Small intestine (tissue), 7 donors: Measurements from ENCODE around the gene SORL1. TPM values are rescaled to one million over a fixed set of nuclear protein-coding genes. Genes with fewer than 3 reads are reported as not detected.
A peak's percentile ranks its signal among the peaks of the same experiment; 100 is the strongest.

Experiments
- DNase-seq, 2 donors: peaks; one replicate each; pipeline versions ENCODE4 v3.0.0 to v3.0.0-alpha.2; 2013
- FAIRE-seq: peaks from 2 replicates; lab custom pipeline; 2012; peaks lifted over from hg19 to GRCh38; lab: Jason Lieb, UNC
- H3K27ac ChIP-seq, 3 donors: one replicate each; pipeline ENCODE4 v1.5.1; 2013; ENCODE audit warnings: low read length in 2 of 3, mild to moderate bottlenecking in 2 of 3, control low read depth in 1 of 3, inconsistent platforms in 1 of 3, low read depth in 1 of 3, moderate library complexity in 1 of 3
- H3K27me3 ChIP-seq, 3 donors: one replicate each; pipeline ENCODE4 v1.6.1; 2013; ENCODE audit warnings: low read length in 3 of 3, inconsistent platforms in 1 of 3; ENCODE audit not compliant: control insufficient read depth in 3 of 3, insufficient read depth in 3 of 3
- H3K36me3 ChIP-seq, 3 donors: one replicate each; pipeline ENCODE4 v1.6.1; 2013; ENCODE audit warnings: low read length in 3 of 3, inconsistent platforms in 1 of 3, low read depth in 1 of 3, mild to moderate bottlenecking in 1 of 3, moderate library complexity in 1 of 3; ENCODE audit not compliant: control insufficient read depth in 3 of 3, insufficient read depth in 2 of 3
- H3K4me1 ChIP-seq, 3 donors: one replicate each; pipeline ENCODE4 v1.6.1; 2013; ENCODE audit warnings: low read length in 2 of 3, inconsistent platforms in 1 of 3, low read depth in 1 of 3, mild to moderate bottlenecking in 1 of 3, moderate library complexity in 1 of 3; ENCODE audit not compliant: control insufficient read depth in 3 of 3, insufficient read depth in 2 of 3
- H3K4me3 ChIP-seq, 3 donors: one replicate each; pipeline ENCODE4 v1.5.1; 2013; ENCODE audit warnings: low read length in 3 of 3, control low read depth in 1 of 3, inconsistent platforms in 1 of 3, low read depth in 1 of 3, mild to moderate bottlenecking in 1 of 3, moderate library complexity in 1 of 3
- H3K9me3 ChIP-seq, 2 donors: one replicate each; pipeline ENCODE4 v1.6.1; 2013; ENCODE audit warnings: low read depth in 1 of 2, low read length in 1 of 2; ENCODE audit not compliant: control insufficient read depth in 2 of 2, insufficient read depth in 1 of 2
- WGBS, 3 donors: extraction: QIAGEN DNeasy Blood & Tissue Kit; methylation state at CpG; one replicate each; pipeline ENCODE4 v1.1.7; 2013; 5-methylcytosine and 5-hydroxymethylcytosine counted together
- polyA plus RNA-seq, 4 donors: library from polyadenylated mRNA; stranded (reverse) in 3 of 4; unstranded in 1 of 4; fragments of 200-250 nt in 3 of 4; fragments of 120-200 nt in 1 of 4; gene quantifications; one replicate each; pipeline versions ENCODE4 v1.2.1 to v1.2.3, GENCODE V29; 2013
- donor health status: healthy with polysubstance abuse.
- donor health status: control.
- donor health status: control.
- donor health status: Bipolar disorder and iron deficiency.
- donor health status: healthy.

Gene SORL1
- polyA plus RNA-seq, 4 donors: 4.6 to 64.5 (median 5.8) TPM

DNA sequence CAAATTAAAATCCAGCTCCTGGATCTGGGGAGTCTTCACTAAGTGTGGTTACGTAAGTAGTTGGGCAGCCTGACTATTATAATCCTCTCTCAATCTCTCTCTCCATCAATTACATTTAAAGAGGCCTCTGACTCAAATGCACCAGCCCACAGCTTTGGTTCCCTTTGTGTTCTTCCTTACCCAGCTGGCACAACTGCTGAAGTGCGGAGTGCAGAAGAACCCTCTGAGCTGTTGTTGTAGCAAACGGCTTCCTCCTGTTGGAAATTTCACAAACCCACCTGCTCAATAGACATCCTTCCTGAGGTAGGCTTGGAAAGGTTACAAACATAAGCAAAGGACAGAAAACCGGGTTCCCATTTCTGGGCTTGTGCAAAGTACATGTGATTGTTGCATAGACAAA lies 17.0 kb upstream of the SORL1 start:
- Histone ChIP-seq H3K9me3 (no peaks in the 10 kb centered on the region), H3K4me3 (no peak overlapping the region), H3K4me1 (peaks cover 0 to 11% (median 2%) of the 10 kb centered on the region in 3 donors), H3K27ac (peak overlapping the region in 1 of 3 donors; percentile 41), H3K36me3 (no peaks in the 10 kb centered on the region), H3K27me3 (no peaks in the 10 kb centered on the region)
- WGBS, 3 donors: 71 to 74% (median 74%) methylated on average over 4 of the region's 4 CpGs
- FAIRE-seq (no peak), DNase-seq (no peak)

DNA sequence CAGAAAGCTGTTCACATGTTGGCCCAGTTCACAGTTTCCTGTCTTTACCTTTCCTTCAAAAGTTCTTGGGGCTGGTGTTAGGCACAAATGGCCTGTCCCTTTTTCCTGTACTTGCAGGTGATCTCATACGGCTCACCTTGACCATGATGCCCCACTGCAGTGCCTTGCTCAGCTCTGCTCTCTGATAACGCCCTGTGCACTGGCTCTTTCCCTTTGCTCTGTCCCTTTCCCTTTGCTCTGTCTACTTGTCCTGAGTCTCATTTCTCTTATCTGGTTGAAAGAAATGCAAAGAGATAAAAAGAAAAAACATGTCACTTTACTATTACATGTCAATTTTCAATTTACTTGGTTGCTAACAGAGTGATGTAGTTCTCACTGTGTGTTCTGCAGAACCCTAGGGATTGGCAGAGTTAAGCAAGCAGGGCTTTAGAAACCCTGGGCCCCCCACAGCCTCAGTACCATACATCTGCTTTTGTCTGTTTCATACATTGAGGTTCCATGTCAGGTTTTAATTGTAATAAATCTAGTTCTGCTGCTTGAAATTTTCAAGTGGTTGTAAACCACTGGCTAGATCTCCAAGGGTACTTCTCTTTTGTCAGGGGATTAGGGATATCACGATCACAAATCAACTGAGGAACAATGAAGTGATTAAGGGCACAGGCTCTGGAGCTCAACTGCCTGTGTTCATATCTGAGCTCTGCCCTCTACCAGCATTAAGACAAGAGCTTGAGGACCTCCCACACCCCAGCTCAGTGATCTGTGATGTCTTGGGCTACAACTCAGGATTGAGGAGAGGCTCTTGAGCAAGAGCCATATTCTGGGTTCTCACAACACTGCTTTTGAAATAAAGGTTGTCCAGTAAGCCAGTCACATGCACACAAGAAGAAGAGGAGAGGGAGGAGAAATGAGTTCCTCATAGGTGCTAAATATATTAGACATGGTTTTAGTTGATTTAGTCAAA lies 16.3 kb upstream of the SORL1 start:
- 53 to 68% (median 64%) methylated on average over 3 of the region's 3 CpGs for WGBS, 3 donors
- Histone ChIP-seq H3K27ac (peak overlapping the region in 1 of 3 donors; percentile 41), H3K27me3 (no peaks in the 10 kb centered on the region), H3K4me3 (no peak overlapping the region), H3K9me3 (no peaks in the 10 kb centered on the region), H3K4me1 (peaks cover 0 to 11% (median 2%) of the 10 kb centered on the region in 3 donors), H3K36me3 (no peaks in the 10 kb centered on the region)
- DNase-seq (peak; percentile 43 to 51), FAIRE-seq (no peak)

DNA sequence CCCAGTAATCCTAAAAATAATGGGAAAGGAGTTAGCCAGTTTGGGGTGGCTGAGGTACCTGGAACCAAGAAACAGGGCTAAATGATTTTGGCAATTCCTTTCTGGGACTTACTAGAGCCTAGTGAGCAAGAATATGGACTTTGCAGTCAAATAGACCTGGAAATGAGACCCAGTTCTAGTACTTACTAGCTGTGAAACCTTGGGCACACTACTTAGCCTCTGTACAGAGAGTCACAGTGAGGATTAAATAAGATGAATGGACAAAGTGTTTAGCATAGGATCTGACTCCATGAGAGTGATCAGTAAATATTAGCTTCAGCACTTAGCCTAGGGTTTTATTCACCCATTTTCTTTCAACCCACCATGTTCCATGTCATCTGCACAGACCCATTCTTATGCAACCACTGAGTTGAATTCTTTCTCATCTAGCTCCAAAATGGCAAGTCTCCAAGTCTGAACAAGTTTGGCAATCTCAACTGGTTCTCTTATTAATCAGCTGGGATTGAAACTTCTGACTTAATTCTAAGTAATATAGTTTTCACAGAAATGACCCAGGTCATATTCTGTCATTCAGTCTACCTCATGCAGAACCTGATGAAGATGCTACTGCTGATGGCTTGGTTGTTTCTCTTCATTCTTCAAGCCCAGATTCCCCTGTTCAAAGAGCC lies 15.0 kb upstream of the SORL1 start:
- Histone ChIP-seq H3K4me1 (peaks cover 0 to 11% (median 2%) of the 10 kb centered on the region in 3 donors), H3K27ac (no peak overlapping the region), H3K4me3 (no peak overlapping the region), H3K36me3 (no peaks in the 10 kb centered on the region), H3K27me3 (no peaks in the 10 kb centered on the region), H3K9me3 (no peaks in the 10 kb centered on the region)
- no peak for DNase-seq
- FAIRE-seq: no peak

DNA sequence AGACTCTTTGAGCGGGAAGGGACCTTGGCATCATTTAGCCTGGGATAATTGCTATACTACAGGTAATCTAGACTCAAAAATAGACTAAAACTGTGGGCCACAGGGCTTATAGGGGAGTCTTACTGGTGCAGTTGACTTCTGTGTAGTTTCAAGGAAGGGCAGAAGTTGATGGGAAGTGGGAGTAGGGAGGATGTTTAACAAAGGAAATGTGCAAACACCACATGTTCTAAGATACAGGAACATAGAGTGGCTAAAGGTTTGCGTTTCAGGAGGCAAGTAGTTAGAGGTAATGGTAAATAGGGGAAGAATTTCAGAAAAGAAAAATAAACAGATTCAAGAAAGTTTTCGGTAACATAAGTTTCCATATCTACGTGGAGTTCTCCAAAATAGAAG lies 14.4 kb upstream of the SORL1 start:
- H3K4me3 ChIP-seq: no peak overlapping the region
- peaks cover 0 to 11% (median 2%) of the 10 kb centered on the region in 3 donors for H3K4me1 ChIP-seq
- no peaks in the 10 kb centered on the region for H3K27me3 ChIP-seq
- no peaks in the 10 kb centered on the region for H3K36me3 ChIP-seq
- DNase-seq (no peak), FAIRE-seq (no peak)
- 85 to 93% (median 85%) methylated on average over 4 of the region's 4 CpGs for WGBS, 3 donors
- no peak overlapping the region for H3K27ac ChIP-seq
- H3K9me3 ChIP-seq: no peaks in the 10 kb centered on the region

DNA sequence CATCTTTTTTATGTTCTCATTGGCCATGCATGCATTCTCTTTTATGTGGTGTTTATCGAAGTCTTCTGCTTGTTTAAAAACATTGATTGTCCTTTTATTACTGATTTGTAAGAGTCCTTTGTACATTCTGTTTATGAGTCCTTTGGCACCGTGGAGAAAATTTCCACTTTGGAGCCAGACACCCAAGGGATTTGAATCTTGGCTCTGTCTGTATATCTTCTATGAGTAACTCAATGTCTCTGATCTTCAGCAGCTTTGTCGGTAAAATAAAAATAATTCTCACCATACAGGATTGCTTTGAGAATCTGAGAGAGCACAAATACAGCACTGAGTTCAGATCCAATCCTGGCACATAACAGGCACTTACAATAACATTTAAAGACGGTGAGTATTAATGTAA lies 12.8 kb upstream of the SORL1 start:
- DNase-seq (no peak), FAIRE-seq (no peak)
- Histone ChIP-seq H3K9me3 (no peaks in the 10 kb centered on the region), H3K27me3 (no peaks in the 10 kb centered on the region), H3K27ac (no peak overlapping the region), H3K36me3 (no peaks in the 10 kb centered on the region), H3K4me3 (no peak overlapping the region), H3K4me1 (peaks cover 0 to 11% (median 2%) of the 10 kb centered on the region in 3 donors)
- WGBS, 3 donors: 73 to 87% (median 83%) methylated on average over 4 of the region's 4 CpGs

DNA sequence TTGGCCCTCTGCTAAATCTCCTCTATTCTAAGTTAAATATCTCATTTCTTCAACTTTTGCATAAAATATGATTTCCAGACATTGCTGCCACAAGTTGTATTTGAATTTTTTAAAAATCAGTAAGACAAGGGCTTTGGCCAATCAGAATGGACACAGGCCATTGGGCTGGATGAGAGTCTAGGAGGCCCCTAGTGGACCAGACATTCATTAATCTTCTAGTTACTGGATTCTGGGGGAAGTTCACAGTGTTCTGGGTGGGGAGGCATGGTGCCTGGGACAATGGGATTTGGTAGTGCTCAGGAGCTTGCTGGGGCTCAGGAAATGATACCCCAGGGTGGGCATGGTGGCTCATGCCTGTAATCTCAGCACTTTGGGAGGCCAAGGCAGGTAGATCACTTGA lies 12.4 kb upstream of the SORL1 start:
- no peaks in the 10 kb centered on the region for H3K9me3 ChIP-seq
- no peak overlapping the region for H3K4me3 ChIP-seq
- H3K27me3 ChIP-seq: no peaks in the 10 kb centered on the region
- FAIRE-seq: no peak
- no peak overlapping the region for H3K27ac ChIP-seq
- no peaks in the 10 kb centered on the region for H3K36me3 ChIP-seq
- peaks cover 0 to 11% (median 2%) of the 10 kb centered on the region in 3 donors for H3K4me1 ChIP-seq
- no peak for DNase-seq

DNA sequence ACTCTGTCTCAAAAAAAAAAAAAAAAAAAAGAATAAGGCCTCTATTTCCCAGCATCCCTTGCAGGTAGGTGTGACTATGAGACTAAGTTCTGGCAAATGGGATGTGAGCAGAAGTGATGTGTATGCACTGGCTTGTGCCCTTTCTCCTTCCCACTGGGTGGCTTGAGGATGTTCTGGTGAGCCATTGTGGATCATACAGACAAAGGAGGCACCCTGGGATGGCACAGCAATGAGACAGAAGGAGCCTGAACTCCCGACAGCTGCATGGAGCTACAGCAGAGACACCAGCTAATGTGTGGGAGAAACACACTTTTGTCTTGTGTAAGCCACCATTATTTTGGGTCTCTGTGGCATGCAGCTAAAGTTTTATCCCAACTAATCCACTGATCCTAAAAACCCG lies 10.6 kb upstream of the SORL1 start:
- FAIRE-seq (no peak), DNase-seq (no peak)
- Histone ChIP-seq H3K4me3 (no peak overlapping the region), H3K9me3 (no peaks in the 10 kb centered on the region), H3K36me3 (no peaks in the 10 kb centered on the region), H3K27ac (no peak overlapping the region), H3K4me1 (peaks cover 0 to 8% (median 0%) of the 10 kb centered on the region in 3 donors), H3K27me3 (no peaks in the 10 kb centered on the region)
- 83 to 92% (median 84%) methylated on average over 2 of the region's 2 CpGs for WGBS, 3 donors

DNA sequence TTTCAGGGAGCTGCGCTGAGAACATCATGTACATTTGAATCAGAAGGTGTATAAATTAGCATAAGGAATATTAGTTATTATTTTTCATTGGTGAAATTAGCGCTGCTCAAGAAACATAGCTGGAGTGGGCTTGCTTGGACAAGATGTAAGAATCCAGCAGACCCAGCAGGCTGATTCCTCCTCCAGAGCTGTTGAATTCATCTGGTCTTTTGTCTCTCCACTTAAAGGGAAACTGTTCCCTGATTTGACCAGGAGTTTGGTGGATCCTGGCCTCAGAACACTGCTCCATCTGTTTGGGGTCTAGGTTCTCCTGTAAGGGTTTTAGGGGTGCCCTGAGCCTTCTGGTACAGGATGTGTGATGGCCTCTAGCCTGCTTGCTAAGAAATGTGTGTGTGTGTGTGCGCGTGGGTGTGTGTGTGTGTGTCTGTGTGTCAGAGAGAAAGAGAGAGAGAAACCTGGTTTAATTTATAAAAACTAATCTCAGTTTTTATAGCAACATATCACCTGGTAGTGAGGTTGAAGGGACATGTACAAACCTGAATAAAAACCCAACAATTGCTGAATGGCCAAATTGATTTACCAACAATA lies 8.3 kb upstream of the SORL1 start:
- Histone ChIP-seq H3K27ac (no peak overlapping the region), H3K27me3 (no peaks in the 10 kb centered on the region), H3K9me3 (no peaks in the 10 kb centered on the region), H3K4me3 (no peak overlapping the region), H3K4me1 (peaks cover 0 to 8% (median 0%) of the 10 kb centered on the region in 3 donors), H3K36me3 (no peaks in the 10 kb centered on the region)
- 94 to 96% (median 95%) methylated on average over 4 of the region's 4 CpGs for WGBS, 3 donors
- DNase-seq (no peak), FAIRE-seq (no peak)
